Retina (tissue), 1 donor: ENCODE data around the gene PIGR.

ENCODE experiments used
- DNase-seq: peaks from one replicate; pipeline ENCODE4 v3.0.0-alpha.2; 2016

PIGR gene

GRCh38 chr1:206946261-206946660 lies at the start of gene PIGR:
Gene PIGR, minus strand, starts transcription at chr1:206946466. Its CDS starts 5,935 bp downstream, at chr1:206940531.
- DNase-seq: no peak

GRCh38 chr1:206992790-206993189 lies 46.5 kb upstream of the PIGR start:
- DNase-seq: no peak

- DNase-seq: no peak
Measured at GRCh38 chr1:206987873-206988272, 41.6 kb upstream of the PIGR start.

- DNase-seq: no peak
Measured at GRCh38 chr1:206986885-206987284, 40.6 kb upstream of the PIGR start.

GRCh38 chr1:206986402-206986801 lies 40.1 kb upstream of the PIGR start:
- no peak for DNase-seq

GRCh38 chr1:206985162-206985749 lies 39.0 kb upstream of the PIGR start:
- DNase-seq: no peak

GRCh38 chr1:206982216-206982615 lies 36.0 kb upstream of the PIGR start:
- peak; percentile 59 for DNase-seq

GRCh38 chr1:206979379-206980043 lies 33.2 kb upstream of the PIGR start:
- DNase-seq: no peak

- DNase-seq: no peak
Measured at GRCh38 chr1:206978259-206978658, 32.0 kb upstream of the PIGR start.

- DNase-seq: no peak
Measured at GRCh38 chr1:206975306-206975705, 29.0 kb upstream of the PIGR start.

GRCh38 chr1:206974140-206974539 lies 27.9 kb upstream of the PIGR start:
- no peak for DNase-seq

GRCh38 chr1:206972728-206973127 lies 26.5 kb upstream of the PIGR start:
- DNase-seq: no peak

GRCh38 chr1:206971029-206971655 lies 24.9 kb upstream of the PIGR start:
- no peak for DNase-seq

- no peak for DNase-seq
Measured at GRCh38 chr1:206970446-206970845, 24.2 kb upstream of the PIGR start, which contains the start of gene FCAMR. Gene FCAMR, minus strand, starts transcription at chr1:206970460. Its CDS starts 335 bp downstream, at chr1:206970125.

GRCh38 chr1:206969090-206969489 lies 22.8 kb upstream of the PIGR start:
- no peak for DNase-seq

GRCh38 chr1:206967096-206967849 lies 21.0 kb upstream of the PIGR start:
- DNase-seq: no peak

- DNase-seq: no peak
Measured at GRCh38 chr1:206965781-206966180, 19.5 kb upstream of the PIGR start.

- DNase-seq: no peak
Measured at GRCh38 chr1:206963740-206964139, 17.5 kb upstream of the PIGR start.

- no peak for DNase-seq
Measured at GRCh38 chr1:206963119-206963712, 16.9 kb upstream of the PIGR start.

GRCh38 chr1:206962272-206962671 lies 16.0 kb upstream of the PIGR start:
- no peak for DNase-seq

GRCh38 chr1:206961668-206962067 lies 15.4 kb upstream of the PIGR start:
- no peak for DNase-seq

GRCh38 chr1:206960676-206961386 lies 14.6 kb upstream of the PIGR start:
- no peak for DNase-seq
